MCF 10A (cell line): ENCODE measurements around the gene GDPD1. TPM values are rescaled to one million over a fixed set of nuclear protein-coding genes. Genes with fewer than 3 reads are reported as not detected.
"Not testable (repeated sequence)": the region's sequence is repeated elsewhere in the genome, so short reads cannot be mapped to it uniquely, and the experiment has no call there.

Experiments
- BruUV-seq: library from RNA; stranded (reverse); fragments of 400-500 nt; replicated peaks from 2 replicates; lab custom pipeline; 2021; lab: Mats Ljungman, UMichigan
- CTCF ChIA-PET: fragments of 300-600 bp; sonication (Branson Sonifier 250); formaldehyde crosslinking; extraction: SDS; loops from one replicate; lab custom pipeline; 2021; ENCODE audit warnings: antibody characterized with exemption, inconsistent platforms; lab: Yijun Ruan, JAX
- POLR2A ChIA-PET: fragments of 300-600, 350-650 bp; sonication (Branson Sonifier 250); formaldehyde crosslinking; extraction: SDS; loops from one replicate; lab custom pipeline; 2020; ENCODE audit warnings: antibody characterized with exemption, inconsistent platforms; lab: Yijun Ruan, JAX
- DNase-seq: peaks from one replicate; pipeline ENCODE4 v3.0.0-alpha.2; 2018; ENCODE audit not compliant: unreplicated experiment
- H3K27ac Mint-ChIP-seq: one replicate; pipeline ENCODE4 v1.8.0; 2022; ENCODE audit warnings: mild to moderate bottlenecking, low read depth, mixed read lengths; ENCODE audit not compliant: unreplicated experiment
- H3K27me3 Mint-ChIP-seq: one replicate; pipeline ENCODE4 v1.8.0; 2022; ENCODE audit warnings: mixed read lengths; ENCODE audit not compliant: insufficient read depth, unreplicated experiment
- H3K36me3 Mint-ChIP-seq: one replicate; pipeline ENCODE4 v1.8.0; 2022; ENCODE audit warnings: mild to moderate bottlenecking, moderate library complexity, mixed read lengths; ENCODE audit not compliant: insufficient read depth, unreplicated experiment
- H3K4me1 Mint-ChIP-seq: one replicate; pipeline ENCODE4 v1.8.0; 2022; ENCODE audit warnings: mixed read lengths; ENCODE audit not compliant: insufficient read depth, unreplicated experiment
- H3K4me3 Mint-ChIP-seq: one replicate; pipeline ENCODE4 v1.8.0; 2022; ENCODE audit warnings: mild to moderate bottlenecking, moderate library complexity, mixed read lengths; ENCODE audit not compliant: unreplicated experiment
- H3K9me3 Mint-ChIP-seq: one replicate; pipeline ENCODE4 v1.8.0; 2022; ENCODE audit warnings: mixed read lengths; ENCODE audit not compliant: unreplicated experiment
- CTCF ChIP-seq: fragments of 200-600 bp; IDR thresholded peaks from one replicate; pipeline ENCODE4 v1.8.0; 2022; ENCODE audit warnings: antibody characterized with exemption, mild to moderate bottlenecking; ENCODE audit not compliant: unreplicated experiment
- intact Hi-C: fragments of 100-400 bp; cut with micrococcal nuclease; formaldehyde crosslinking; loops from 2 replicates; pipeline ENCODE4 v1.14.1; 2022
- total RNA-seq: library from RNA; stranded (reverse); gene quantifications from 2 replicates; pipeline ENCODE4 v1.2.3, GENCODE V29; 2022

Gene GDPD1
- total RNA-seq, 1 experiment from 2014 or later: 2.9 TPM

GRCh38 chr17:59175076-59175475 is 45.2 kb upstream of the GDPD1 start:
- Mint-ChIP-seq H3K9me3 (no peaks in the 10 kb centered on the region), H3K4me3 (no peak overlapping the region), H3K36me3 (peaks cover 20% of the 10 kb centered on the region), H3K27ac (no peak overlapping the region), H3K27me3 (no peaks in the 10 kb centered on the region), H3K4me1 (peaks cover 7% of the 10 kb centered on the region)
- ChIA-PET POLR2A (interaction anchor here (1.6 kb wide), 1 partner anchor 9 kb away, joined by 4 read pairs; no protein-coding TSS in a partner anchor), CTCF (interaction anchor here (0.9 kb wide), 1 partner anchor 9 kb away, joined by 3 read pairs; no protein-coding TSS in a partner anchor)
- TF ChIP-seq CTCF: no peak
- no peak for DNase-seq
- intact Hi-C loops: no loop called here
- no TSS peak for BruUV-seq

- DNase-seq: no peak
- Mint-ChIP-seq H3K27me3 (no peaks in the 10 kb centered on the region), H3K4me3 (no peak overlapping the region), H3K4me1 (peaks cover 7% of the 10 kb centered on the region), H3K27ac (no peak overlapping the region), H3K9me3 (no peaks in the 10 kb centered on the region), H3K36me3 (peaks cover 13% of the 10 kb centered on the region)
- ChIA-PET POLR2A (interaction anchor here (0.6 kb wide), 1 partner anchor 17 kb away, joined by 3 read pairs; no protein-coding TSS in a partner anchor), CTCF (no interaction called here)
- intact Hi-C loops: no loop called here
- TF ChIP-seq CTCF: no peak
- no TSS peak for BruUV-seq
Measured at GRCh38 chr17:59178266-59178985, 41.9 kb upstream of the GDPD1 start.

DNA sequence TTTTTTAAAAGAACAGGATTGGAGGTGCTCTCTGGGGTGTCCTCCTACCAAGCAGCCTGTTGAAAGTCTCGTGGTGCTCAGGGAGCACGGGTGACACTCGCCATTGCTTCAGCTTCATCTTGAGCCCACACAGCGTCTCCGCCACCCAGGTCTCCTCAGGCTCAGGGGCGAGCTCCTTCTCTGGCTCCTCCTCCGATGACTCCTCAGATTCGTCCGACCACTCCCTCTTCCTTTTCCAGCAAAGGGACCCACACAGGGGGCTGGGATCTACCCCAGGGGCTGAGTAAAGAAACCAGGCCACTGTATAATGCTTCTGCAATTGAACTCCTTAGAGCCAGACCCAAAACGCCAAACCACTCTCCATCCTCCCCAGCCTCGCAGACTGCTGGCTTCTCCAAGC is 40.7 kb upstream of the GDPD1 start:
- BruUV-seq, H3K9me3 Mint-ChIP-seq, intact Hi-C loops, H3K36me3 Mint-ChIP-seq, H3K4me3 Mint-ChIP-seq, H3K27me3 Mint-ChIP-seq, H3K4me1 Mint-ChIP-seq, H3K27ac Mint-ChIP-seq, DNase-seq: not testable (repeated sequence)
- ChIA-PET POLR2A (interaction anchor here (0.7 to 1.5 kb wide), 3 partner anchors 13 to 22 kb away, joined by 3 to 4 read pairs (median 3); no protein-coding TSS in a partner anchor), CTCF (interaction anchor here (0.6 kb wide), 1 partner anchor 10 kb away, joined by 3 read pairs; no protein-coding TSS in a partner anchor)

DNA sequence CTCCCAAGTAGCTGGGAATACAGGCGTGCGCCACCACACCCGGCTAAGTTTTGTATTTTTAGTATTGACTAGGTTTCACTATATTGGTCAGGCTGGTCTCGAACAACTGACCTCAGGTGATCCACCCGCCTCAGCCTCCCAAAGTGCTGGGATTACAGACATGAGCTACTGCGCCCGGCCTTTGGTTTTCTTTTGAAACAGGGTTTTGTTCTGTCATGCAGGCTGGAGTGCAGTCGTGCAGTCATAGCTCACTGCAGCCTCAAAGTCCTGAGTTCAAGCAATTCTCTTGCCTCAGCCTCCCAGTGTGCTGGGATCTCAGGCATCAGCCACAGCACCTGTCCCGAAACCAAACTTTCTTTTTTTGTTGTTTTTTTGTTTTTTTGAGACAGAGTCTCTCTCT is 39.7 kb upstream of the GDPD1 start:
- CTCF ChIA-PET: interaction anchor here (0.6 kb wide), 1 partner anchor 56 kb away, joined by 3 read pairs; no protein-coding TSS in a partner anchor
- H3K27ac Mint-ChIP-seq: no peak overlapping the region
- intact Hi-C loops: no loop called here
- peaks cover 6% of the 10 kb centered on the region for H3K36me3 Mint-ChIP-seq
- no peak for DNase-seq
- no peak overlapping the region for H3K4me3 Mint-ChIP-seq
- POLR2A ChIA-PET: interaction anchor here (1.5 kb wide), 1 partner anchor 20 kb away, joined by 4 read pairs; no protein-coding TSS in a partner anchor
- peaks cover 7% of the 10 kb centered on the region for H3K4me1 Mint-ChIP-seq
- H3K27me3 Mint-ChIP-seq: no peaks in the 10 kb centered on the region
- no peak for TF ChIP-seq CTCF
- no peaks in the 10 kb centered on the region for H3K9me3 Mint-ChIP-seq
- BruUV-seq: no TSS peak
